HG03045 (cell line): ENCODE measurements around the gene SH3RF3.

ENCODE experiments used
- ATAC-seq: cut with Tn5 transposase; IDR thresholded peaks from one replicate; pipeline ENCODE4 v1.9.1; 2021; ENCODE audit warnings: mild to moderate bottlenecking, moderate library complexity; ENCODE audit not compliant: unreplicated experiment

The SH3RF3 gene

DNA sequence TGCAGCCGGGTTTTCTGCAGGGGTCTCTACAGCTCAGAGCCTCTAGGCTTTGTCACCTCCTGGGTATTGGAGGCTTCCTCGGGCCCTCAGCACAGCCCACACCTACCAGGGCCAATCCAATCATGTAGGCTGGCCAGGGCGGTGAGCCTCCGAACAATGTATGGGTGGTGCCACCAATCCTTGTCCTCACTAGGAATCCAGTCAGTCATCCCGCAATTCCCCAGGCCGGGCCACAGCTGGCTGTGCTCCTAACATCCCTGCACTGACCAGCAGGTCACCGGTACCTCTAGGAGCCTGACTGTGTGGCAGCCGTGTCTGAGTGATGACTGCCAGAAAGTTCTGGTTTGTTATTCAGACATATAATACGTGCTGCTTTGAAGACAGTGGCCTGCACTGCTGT lies 129.4 kb downstream of the SH3RF3 start:
- ATAC-seq = no peak

GRCh38 chr2:109258905-109259540 lies 130.0 kb downstream of the SH3RF3 start:
- no peak for ATAC-seq

GRCh38 chr2:109259671-109260070 lies 130.7 kb downstream of the SH3RF3 start:
- no peak for ATAC-seq

DNA sequence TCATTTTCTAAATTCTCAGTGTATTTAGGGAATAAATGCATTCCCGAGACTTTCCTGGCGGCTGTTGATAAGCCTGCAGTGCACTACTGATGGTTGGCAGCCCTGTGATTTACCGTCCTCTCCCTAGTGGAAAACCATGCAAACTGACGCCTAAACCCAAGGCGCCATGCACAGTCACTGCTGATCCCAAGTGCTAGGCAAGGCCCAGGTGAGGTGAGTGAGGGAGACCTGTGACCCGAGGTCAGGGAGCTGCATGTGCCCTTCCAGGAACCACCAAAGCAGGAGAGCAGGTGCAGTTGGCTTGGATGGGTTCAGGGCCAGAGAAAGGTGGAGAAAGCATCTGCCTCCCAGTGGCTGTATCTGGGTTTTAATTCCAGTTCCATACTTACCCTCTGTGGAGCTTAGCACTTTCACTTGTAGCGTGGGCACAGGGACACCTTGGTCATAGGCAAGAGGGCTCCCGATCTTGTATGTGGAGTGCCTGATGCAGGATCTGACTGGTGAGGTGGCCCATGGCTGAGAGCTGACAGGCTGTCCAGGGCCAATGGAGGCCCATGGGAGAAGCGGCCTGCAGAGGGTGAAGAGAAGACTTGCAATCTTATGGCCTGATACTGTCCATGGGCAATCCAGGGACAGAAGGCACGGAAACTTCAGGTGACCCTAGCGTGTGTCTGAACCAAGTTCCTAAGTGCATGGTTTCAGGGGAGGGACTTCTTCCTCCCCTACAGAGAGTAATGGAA lies 131.3 kb downstream of the SH3RF3 start:
- no peak for ATAC-seq

DNA sequence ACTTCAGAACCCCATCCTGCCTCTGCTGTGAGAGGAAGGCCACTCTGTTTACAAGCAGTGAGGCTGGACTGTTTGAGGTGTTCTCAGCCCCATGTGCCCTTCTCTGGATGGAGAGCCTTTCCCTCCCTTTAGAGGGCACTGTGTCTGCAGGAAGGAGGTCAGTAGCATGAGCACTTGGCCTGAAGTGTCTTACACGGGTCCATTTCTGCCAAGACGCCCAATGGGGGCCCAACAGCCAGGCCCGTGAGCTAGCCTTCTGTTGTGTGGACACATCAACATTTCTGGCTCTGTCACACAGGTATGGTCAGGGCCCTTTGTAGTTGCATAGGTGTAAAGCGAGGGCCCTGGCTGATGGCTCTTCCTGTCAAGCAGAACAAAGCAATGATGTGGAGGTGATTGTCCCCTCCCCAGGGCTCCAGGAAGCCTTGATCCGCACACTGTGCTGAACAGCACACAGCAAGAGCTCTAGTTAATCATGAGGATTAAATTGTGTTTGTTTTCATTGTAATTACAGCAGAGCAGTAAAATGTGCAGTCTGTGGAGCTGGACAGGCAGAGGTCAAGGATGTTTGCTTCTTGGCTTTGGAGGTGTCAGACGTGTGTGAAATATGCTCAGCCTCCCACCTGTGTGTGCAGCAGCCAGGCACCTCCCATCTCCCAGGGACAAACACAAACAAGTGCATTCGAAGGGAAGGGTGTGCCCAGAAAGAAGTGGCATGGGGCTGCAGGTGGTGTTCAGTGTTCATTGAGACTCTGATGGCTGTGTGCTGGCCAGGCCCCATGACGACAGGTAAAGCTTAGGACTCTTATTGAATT lies 132.1 kb downstream of the SH3RF3 start:
- no peak for ATAC-seq

DNA sequence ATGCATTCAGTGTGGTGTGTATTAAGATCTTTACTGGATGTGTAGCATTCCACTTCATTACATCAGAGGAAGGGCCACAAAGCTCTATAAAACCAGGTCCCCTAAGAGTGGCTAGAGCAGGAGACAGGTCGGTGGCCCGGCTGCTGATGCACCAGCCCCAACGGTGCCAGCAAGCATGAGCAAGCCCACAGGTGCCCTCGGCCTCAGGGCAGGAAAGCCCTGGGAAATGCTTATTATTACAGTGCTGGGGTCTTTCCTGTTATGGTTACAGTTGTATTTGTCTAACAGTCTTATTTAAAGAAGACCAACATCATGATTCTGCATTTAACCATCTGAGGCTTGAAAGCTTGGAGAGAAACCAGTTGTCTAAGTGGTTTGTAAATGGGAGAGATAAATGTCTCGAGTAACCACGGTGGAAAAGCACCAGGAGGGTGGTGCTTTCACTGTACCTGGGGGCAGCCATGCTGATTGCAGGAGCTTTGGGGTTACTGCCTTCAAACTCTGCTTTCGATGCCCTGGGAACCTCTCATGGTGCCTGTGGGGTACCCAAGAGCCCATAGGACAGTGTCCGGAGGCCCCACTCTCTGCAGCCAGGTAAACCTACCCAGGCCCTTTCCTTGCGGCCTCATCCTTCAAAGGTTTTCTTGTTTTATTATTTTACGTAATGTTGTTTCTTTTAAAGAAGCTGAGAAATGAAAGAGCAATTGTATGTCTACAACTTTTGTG lies 133.1 kb downstream of the SH3RF3 start:
- ATAC-seq = no peak

DNA sequence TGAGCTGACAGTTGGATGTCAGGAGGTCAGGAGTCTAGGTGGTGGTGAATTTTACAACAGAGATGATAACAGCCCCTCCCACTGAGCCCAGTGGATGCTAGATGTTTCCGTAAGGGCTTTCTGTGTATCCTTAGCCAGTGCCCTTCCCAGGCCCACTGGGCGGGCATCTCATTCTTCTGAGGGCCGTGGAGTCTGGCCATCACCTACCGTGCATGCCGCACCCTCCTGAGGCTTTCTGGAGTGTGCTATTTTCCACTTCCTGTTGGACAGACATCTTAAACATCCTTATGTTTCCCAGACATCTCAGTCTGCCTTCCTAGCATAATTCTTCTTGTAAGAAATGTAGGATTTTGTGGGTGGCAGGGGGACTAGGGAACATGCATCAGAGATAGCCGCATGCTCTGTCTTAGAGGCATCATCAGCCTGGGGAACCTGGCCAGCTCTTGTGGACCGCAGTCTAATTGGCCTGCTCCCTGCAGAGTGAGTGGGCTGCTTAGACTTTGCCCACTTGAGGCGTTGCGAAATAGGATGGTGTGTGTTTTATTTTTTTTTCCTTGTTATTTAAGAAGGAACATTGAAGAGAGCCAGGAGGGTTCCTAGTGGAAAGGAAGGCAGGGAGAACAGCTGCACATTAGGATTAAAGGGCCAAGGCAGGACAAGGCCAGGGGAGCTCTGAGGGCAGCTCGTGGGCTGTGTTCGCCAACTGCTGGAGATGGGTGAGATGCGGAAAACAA lies 135.8 kb downstream of the SH3RF3 start:
- no peak for ATAC-seq

DNA sequence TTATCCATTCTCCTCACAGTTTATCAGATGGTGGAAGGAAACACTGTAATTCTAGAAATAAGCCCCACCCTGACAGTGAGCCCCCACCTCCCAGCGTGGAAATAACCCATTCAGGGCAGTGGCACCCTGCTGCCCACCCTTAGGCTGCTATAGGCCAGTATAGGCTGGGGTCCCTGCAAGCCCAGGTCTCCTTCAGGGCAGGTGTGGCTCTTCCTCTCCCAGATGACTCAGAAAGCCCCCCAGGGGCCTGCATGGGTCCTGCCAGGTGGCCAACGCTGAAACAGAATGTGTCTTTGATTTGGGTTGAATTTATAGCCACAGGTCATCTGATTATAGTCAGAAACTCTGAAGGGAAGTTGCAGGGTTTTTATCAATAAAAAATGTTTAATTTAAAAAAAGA lies 136.4 kb downstream of the SH3RF3 start:
- ATAC-seq = no peak

DNA sequence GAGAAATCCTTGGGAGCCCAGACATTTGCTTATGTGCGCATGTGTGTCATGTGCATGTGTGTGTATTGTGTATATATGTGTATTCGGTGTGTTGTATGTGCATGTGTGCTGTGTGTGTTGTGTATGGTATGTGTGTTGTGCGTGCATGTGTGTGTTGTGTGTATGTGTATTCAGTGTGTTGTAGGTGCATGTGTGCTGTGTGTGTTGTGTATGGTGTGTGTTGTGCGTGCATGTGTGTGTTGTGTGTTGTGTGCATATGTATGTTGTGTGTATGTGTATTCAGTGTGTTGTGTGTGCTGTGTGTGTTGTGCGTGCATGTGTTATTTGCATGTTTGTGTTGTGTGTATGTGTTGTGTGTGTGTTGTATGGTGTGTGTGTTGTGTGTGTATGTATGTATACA lies 136.9 kb downstream of the SH3RF3 start:
- no peak for ATAC-seq

DNA sequence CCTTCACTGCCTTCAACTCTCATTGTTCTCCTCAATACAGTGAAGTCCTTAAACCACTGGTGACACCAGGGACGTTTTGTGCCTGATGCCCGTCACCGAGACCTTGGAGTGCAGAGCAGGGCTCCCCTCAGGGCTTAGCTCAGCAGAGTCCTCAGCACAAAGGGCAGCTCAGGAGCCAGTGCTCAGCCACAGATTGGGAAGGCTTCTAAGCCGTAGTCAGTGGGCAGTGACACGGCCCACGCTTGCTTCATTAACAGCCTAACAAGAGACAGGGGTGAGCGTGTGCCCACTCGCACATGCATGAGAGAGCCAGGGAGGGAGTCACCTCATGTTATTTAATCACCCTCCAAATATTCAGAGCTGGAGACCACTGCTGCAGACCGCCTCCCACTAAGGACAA lies 137.5 kb downstream of the SH3RF3 start:
- no peak for ATAC-seq

- ATAC-seq = no peak
Observed at GRCh38 chr2:109266998-109267854, 138.2 kb downstream of the SH3RF3 start.

DNA sequence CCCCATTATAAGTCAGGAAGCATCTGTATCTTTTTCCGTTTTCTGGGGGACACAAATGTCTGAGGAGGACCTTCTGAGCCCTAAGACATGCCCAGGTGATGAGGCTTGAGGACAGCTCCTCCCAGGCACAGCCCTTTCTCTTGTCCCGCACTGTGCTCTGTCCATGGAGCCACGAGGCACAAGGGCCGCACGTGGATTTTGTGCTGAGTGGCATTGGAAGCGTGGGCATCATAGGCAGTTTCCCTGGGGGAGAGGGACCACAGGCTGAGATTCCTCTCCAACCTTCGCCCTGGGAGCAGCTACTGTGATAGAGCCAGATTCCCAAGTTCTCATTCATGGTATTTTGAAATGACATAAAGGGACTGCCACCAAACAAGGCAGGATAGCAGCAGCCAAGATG lies 139.9 kb downstream of the SH3RF3 start:
- no peak for ATAC-seq

GRCh38 chr2:109269706-109270504 lies 140.9 kb downstream of the SH3RF3 start:
- no peak for ATAC-seq

DNA sequence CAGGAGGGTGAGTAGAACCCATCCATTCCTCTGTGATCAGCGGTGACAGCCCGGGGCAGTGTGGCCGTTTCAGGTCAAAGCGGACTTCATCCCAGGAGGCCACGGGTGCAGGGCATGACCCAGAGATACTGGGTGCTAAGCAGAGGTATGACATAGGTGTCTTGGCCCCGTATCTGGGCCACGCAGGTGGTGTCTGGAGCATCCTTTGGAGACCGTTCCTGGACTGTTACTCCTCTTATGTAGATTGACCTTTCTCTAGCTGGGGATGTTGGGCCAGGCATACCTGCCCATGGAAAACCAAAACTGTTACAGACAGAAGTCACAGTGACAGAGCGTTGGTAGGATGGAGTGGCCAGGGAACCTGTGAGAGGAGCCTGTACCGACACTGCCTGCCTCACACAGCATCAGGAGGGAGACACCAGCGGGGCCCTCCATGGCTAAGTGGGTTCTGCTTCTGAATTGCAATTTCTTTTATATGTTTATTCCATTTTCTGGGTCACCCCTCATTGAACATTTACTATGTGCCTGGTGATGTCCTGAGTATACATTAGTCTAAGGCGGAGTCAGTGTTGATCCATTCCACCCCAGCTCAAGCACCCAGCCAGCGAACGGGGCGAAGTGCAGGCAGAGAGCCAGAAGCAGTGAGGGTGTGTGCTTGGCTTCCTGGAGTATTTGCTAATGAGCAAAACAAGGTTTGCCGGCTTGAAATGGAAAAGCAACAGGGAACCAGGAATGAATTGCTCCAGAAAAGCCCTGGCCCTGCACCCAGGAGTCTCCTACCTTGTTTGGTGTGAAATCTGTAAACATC lies 141.7 kb downstream of the SH3RF3 start:
- no peak for ATAC-seq

GRCh38 chr2:109271920-109272319 lies 142.9 kb downstream of the SH3RF3 start:
- no peak for ATAC-seq

DNA sequence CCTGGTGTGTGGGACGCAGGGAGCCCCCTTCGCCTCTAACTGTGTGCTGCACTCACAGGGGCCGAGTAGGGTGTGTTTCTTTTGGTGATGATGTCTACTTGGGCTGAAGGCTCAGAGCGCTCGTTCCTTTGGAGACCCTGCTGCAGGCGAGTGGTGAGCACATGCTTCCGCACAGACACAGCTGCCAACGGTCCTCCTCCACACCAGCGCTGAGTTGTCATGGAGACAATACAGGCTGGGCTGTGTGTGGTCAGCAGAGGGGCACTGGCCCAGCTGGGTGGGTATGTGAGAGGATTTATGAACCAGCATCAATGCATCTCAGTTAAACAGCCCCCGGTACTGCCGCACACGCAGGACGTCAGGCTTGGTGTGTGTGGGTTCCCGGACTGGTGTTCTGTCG lies 143.5 kb downstream of the SH3RF3 start:
- no peak for ATAC-seq

DNA sequence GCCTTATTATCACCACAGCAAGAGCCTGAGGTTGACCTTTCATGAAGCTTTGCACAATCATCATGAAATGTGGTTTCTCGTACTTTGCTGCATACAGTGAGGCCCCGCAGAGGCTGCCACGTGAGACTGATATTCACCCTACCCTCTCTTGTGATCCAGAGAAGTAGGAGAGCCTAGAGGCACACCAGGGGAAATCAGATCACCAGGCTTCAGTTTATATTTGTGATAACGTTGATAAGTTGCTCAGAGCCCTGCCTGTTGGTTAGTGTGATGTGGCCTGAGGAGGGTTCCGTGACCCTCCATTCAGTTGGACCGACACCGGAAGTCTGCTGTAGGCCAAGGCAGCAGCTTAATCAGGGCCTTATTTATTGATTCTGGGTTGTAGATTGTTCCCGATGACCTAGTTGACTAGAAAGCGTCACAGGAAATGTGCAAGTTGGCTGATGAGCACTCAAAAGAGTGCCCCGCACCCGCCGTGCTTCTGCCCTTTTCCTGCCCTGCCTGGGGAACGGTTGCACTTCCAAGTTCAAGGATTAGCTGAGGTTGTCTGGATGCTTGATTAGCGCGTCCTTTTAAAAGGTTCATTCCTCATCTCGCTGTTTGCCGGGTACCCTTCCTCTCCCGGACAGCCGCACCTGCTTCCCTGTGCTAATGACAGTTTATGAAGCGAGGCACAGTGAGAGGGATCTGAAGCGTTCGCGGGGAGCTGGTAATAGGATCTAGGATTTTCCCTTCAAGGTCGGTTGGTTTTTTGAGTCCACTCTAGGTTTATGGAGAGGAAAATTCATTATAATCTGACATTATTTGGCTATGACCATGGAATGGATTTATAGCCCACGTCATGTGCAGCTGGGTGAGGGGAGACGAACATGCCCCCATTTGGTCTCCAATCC lies 146.4 kb downstream of the SH3RF3 start:
- no peak for ATAC-seq
